AG09309 (cell line): Measurements from ENCODE around the gene F2.

Experiments used
- DNase-seq: peaks from one replicate; pipeline ENCODE4 v3.0.0-alpha.2; 2010; ENCODE audit warnings: low read depth
- H3K4me3 ChIP-seq: 2 replicates; pipeline ENCODE4 v1.5.1; 2011; ENCODE audit warnings: mild to moderate bottlenecking, low read depth, low read length, moderate library complexity; ENCODE audit not compliant: control insufficient read depth
- CTCF ChIP-seq: IDR thresholded peaks from 2 replicates; pipeline ENCODE4 v1.5.1; 2011; ENCODE audit warnings: mild to moderate bottlenecking, low read depth, low read length, inconsistent platforms; ENCODE audit not compliant: insufficient read depth, control insufficient read depth; ENCODE audit errors: missing control alignments

The F2 gene

DNA sequence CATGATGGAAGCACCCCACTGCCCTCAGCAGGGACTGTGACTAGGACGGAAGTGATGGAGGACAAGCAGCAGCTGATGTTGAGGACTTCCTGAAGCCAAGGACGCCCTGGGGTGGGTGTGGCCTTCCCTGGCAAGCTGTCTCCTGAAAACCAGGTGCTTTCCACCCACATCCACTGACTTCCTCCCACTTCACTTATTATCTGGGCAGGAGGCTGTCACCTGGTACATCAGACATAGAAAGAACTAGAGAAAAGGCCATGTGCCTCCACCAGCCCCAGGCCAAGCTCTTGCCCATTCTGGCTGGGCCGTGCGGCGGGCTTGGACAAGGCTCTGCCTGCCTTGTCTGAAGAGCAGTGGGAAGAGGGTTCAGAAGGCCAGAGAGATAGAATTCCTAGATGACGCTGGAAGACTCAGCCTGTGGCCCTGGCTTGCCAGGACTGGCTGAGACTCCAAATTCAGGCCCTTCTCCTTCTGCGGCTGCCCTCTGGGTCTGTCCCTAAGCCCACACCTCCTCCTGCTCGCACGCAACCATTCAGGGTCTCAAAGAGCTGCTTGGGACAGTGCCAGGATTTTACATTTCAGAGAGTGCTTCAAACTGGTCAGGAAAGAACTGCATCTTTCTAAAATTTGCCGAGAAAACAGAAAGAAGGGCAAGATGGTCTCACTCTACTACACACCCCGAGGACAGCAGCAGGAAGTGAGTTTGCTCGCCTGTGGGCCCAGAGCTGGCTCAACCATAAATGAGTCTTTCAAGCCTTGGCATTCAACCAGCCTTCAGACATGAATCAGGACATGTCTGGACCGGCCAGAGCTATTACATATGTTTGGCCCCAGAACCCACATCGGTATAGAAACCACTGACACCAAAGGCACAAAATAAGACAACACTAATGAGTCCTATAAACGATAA, 31.9 kb upstream of the F2 start:
- TF ChIP-seq CTCF = no peak
- H3K4me3 ChIP-seq = no peak overlapping the region
- peak; percentile 73 for DNase-seq

DNA sequence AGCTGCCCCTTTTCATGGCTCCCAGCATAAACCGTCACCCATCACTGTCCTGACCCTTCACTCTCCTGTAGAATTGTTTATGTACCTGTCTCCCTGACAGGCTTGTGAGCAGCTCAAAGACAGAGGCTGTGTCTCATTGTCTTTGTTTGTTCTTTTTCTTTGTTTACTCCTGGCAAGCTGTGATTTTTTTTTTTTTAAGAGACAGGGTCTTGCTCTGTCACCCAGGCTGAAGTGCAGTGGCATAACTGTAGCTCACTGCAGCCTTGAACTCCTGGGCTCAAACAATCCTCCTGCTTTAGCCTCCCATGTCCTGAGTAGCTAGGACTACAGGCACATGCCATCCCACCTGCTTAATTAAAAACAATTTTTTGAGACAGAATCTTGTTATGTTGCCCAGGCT, 28.3 kb upstream of the F2 start:
- no peak for DNase-seq
- no peak for TF ChIP-seq CTCF
- H3K4me3 ChIP-seq = no peak overlapping the region

- no peak overlapping the region for H3K4me3 ChIP-seq
- TF ChIP-seq CTCF = no peak
- DNase-seq = no peak
Measured at GRCh38 chr11:46692450-46692849, 26.6 kb upstream of the F2 start.

GRCh38 chr11:46693597-46694012, 25.4 kb upstream of the F2 start:
- DNase-seq = peak; percentile 63
- TF ChIP-seq CTCF = no peak
- H3K4me3 ChIP-seq = no peak overlapping the region

DNA sequence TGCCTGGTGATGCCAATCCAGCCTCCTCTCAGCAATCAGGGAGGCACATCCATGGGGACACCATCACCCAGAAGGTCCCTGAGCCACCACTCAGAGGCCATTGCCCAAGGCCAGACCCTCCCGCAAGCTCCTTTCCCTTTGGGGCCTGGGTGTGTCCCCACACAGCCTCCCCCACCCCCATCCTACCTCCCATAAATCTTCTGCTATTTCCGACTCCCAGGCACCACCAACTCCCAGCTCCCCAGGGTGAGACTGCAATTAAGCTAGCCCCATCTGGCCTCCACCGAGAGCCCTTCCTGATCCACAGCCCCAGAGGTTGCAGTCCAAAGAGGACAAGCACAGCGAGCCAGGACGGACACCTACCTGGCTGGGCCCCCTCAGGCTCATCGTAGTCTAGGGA, 24.9 kb upstream of the F2 start:
- no peak overlapping the region for H3K4me3 ChIP-seq
- DNase-seq = no peak
- no peak for TF ChIP-seq CTCF

DNA sequence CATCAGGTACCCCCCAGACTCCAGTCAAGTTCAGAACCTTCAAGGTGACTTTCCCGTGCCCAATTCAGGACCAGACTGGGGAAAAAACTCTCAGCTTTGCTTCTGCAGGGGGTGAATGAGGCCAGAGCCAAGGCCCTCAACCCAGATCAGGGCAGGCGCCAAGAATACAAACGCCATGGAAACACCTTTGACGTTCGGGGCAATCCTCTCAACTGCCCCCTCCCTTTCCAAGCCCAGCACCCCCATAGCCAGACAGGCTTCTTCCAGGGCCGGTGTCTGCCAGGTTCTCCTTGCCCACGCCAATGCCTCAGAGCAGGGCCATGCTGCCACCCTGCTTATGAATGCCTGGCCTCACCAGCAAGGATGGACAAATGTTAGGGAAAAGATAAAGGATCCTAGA, 24.4 kb upstream of the F2 start:
- no peak for TF ChIP-seq CTCF
- no peak overlapping the region for H3K4me3 ChIP-seq
- DNase-seq = no peak
